ENCODE results near the gene DRAP1. TPM values are rescaled to one million over a fixed set of nuclear protein-coding genes. Genes with fewer than 3 reads are reported as not detected.
A peak's percentile ranks its signal among the peaks of the same experiment; 100 is the strongest.

DRAP1 gene
- total and polyA plus RNA-seq, 9 of the 15 experiments (the other 6 are each of a cell fraction or from before 2014, with no cell fraction given), result 9.6 to 200 (median 92.9) TPM

GRCh38 chr11:65918211-65919140, 750 bp upstream of the DRAP1 start, which contains the start of gene C11orf68 (continued):
- TF ChIP-seq REST (IDR thresholded peaks at IDR 0.05; ENCODE audit: borderline replicate concordance), result no peak
- TF ChIP-seq REST (CRISPR knock-in tag; IDR thresholded peaks at IDR 0.05; ENCODE audit: low read depth), result no peak
- TF ChIP-seq POLR2H (tag; IDR thresholded peaks at IDR 0.05; ENCODE audit: low read depth), result peak; percentile 86
- peak; percentile 62 to 95 (median 94) for TF ChIP-seq YY1 (IDR thresholded peaks at IDR 0.05; ENCODE audit: borderline replicate concordance in 1 of 3, control insufficient read depth in 1 of 3, extremely low read depth in 1 of 3, insufficient read depth in 3 of 3, insufficient read length in 1 of 3, insufficient replicate concordance in 2 of 3, low read depth in 1 of 3, low read length in 2 of 3)
- TF ChIP-seq FOXJ3 (CRISPR knock-in tag; IDR thresholded peaks at IDR 0.05), result no peak
- peak; percentile 96 for TF ChIP-seq POLR2G (IDR thresholded peaks at IDR 0.05; ENCODE audit: low read depth, low read length)
- no peak for TF ChIP-seq FOXK2 (conservative IDR thresholded peaks at IDR 0.05 in 1 of 2, IDR thresholded peaks at IDR 0.05 in 1 of 2; ENCODE audit: low read depth in 2 of 2)
- 0 out of 2 replicates have a peak, but pooled peaks have one; percentile 29 for TF ChIP-seq TFAP4 (CRISPR knock-in tag; IDR thresholded peaks at IDR 0.05; ENCODE audit: borderline replicate concordance)
- TF ChIP-seq ARNT (IDR thresholded peaks at IDR 0.05), result no peak
- no peak for TF ChIP-seq ZBTB17 (CRISPR knock-in tag; IDR thresholded peaks at IDR 0.05)
- no peak for TF ChIP-seq CBX2 (IDR thresholded peaks at IDR 0.05; ENCODE audit: insufficient read depth, low read length, poor library complexity, severe bottlenecking)
- no peak for TF ChIP-seq ZNF444 (CRISPR knock-in tag; IDR thresholded peaks at IDR 0.05)
- TF ChIP-seq CREB3 (tag; conservative IDR thresholded peaks at IDR 0.05; ENCODE audit: low read depth), result 0 out of 2 replicates have a peak, but pooled peaks have one; percentile 25
- no peak for TF ChIP-seq ERF (CRISPR knock-in tag; IDR thresholded peaks at IDR 0.05)
- TF ChIP-seq FOXP1 (CRISPR knock-in tag; IDR thresholded peaks at IDR 0.05), result peak; percentile 10; the same call in 1 of the 2 replicates
- peak; percentile 59 for TF ChIP-seq TBP (optimal IDR thresholded peaks at IDR 0.05; ENCODE audit: low read depth, low read length)
